Measurements from ENCODE around the gene ECE2.

ECE2 gene

GRCh38 chr3:184328516-184328915, 52.7 kb downstream of the ECE2 start:
- no peak for TF ChIP-seq CTCF (IDR thresholded peaks at IDR 0.05; ENCODE audit: low read depth, low read length, missing control alignments)
- no peak for DNase-seq (ENCODE audit: extremely low read depth, low read depth)
- no peak overlapping the region for H3K4me3 ChIP-seq (replicated peaks; ENCODE audit: low read depth, low read length)

GRCh38 chr3:184332370-184333090, 56.7 kb downstream of the ECE2 start:
- no peak for TF ChIP-seq CTCF (IDR thresholded peaks at IDR 0.05; ENCODE audit: low read depth, low read length, missing control alignments)
- H3K4me3 ChIP-seq (replicated peaks; ENCODE audit: low read depth, low read length) = no peak overlapping the region
- no peak for DNase-seq (ENCODE audit: extremely low read depth, low read depth)

- no peak for DNase-seq (ENCODE audit: extremely low read depth, low read depth)
- TF ChIP-seq CTCF (IDR thresholded peaks at IDR 0.05; ENCODE audit: low read depth, low read length, missing control alignments) = no peak
- no peak overlapping the region for H3K4me3 ChIP-seq (replicated peaks; ENCODE audit: low read depth, low read length)
Measured at GRCh38 chr3:184333190-184333589, 57.4 kb downstream of the ECE2 start.

GRCh38 chr3:184333700-184334099, 57.9 kb downstream of the ECE2 start:
- no peak for DNase-seq (ENCODE audit: extremely low read depth, low read depth)
- no peak for TF ChIP-seq CTCF (IDR thresholded peaks at IDR 0.05; ENCODE audit: low read depth, low read length, missing control alignments)

GRCh38 chr3:184334470-184335158, 58.8 kb downstream of the ECE2 start:
- DNase-seq (ENCODE audit: extremely low read depth, low read depth) = no peak
- TF ChIP-seq CTCF (IDR thresholded peaks at IDR 0.05; ENCODE audit: low read depth, low read length, missing control alignments) = no peak
- H3K4me3 ChIP-seq (replicated peaks; ENCODE audit: low read depth, low read length) = no peak overlapping the region

More at GRCh38 chr3:184333700-184334099, 57.9 kb downstream of the ECE2 start:
- no peak overlapping the region for H3K4me3 ChIP-seq (replicated peaks; ENCODE audit: low read depth, low read length)

- H3K4me3 ChIP-seq (replicated peaks; ENCODE audit: low read depth, low read length) = peak overlapping the region; percentile 56; the same call in 1 of the 2 replicates
- TF ChIP-seq CTCF (IDR thresholded peaks at IDR 0.05; ENCODE audit: low read depth, low read length, missing control alignments) = no peak
- no peak for DNase-seq (ENCODE audit: extremely low read depth, low read depth)
Measured at GRCh38 chr3:184335291-184335660, 59.5 kb downstream of the ECE2 start.

Measured in HFF-Myc (cell line).